ENCODE results near the gene SPATA1.

Gene SPATA1

GRCh38 chr1:84506002-84506728, at the start of gene SPATA1, which contains the start of gene GNG5:
Gene SPATA1 (plus strand): TSS chr1:84506386. CDS start chr1:84516360, 9,974 bp downstream.
Gene GNG5 (minus strand): TSS chr1:84506581. CDS start chr1:84506091, 490 bp downstream.
- Histone ChIP-seq H3K4me3 (peak within 1 kb of the TSS; percentile 58 to 91 (median 80)), H3K27ac (peak within 1 kb of the TSS; percentile 86 to 100 (median 98))

GRCh38 chr1:84462118-84462517, 44.1 kb upstream of the SPATA1 start:
- no peak overlapping the region for H3K27ac ChIP-seq
- no peak overlapping the region for H3K4me3 ChIP-seq

- no peak overlapping the region for H3K4me3 ChIP-seq
- no peak overlapping the region for H3K27ac ChIP-seq
Measured at GRCh38 chr1:84467298-84467697, 38.9 kb upstream of the SPATA1 start.

GRCh38 chr1:84476225-84476624, 30.0 kb upstream of the SPATA1 start:
- Histone ChIP-seq H3K4me3 (no peak overlapping the region), H3K27ac (no peak overlapping the region)

- H3K4me3 ChIP-seq: peak within 1 kb of the TSS; percentile 59 to 92 (median 70)
- peak within 1 kb of the TSS in 20 of 21 experiments; percentile 68 to 95 (median 87) for H3K27ac ChIP-seq
Measured at GRCh38 chr1:84478876-84479868, 27.0 kb upstream of the SPATA1 start, which contains the start of gene RPF1. Gene RPF1 (plus strand): TSS chr1:84479266. CDS start chr1:84479282, 16 bp downstream.

GRCh38 chr1:84479998-84480397, 26.2 kb upstream of the SPATA1 start:
- peak overlapping the region; percentile 59 to 92 (median 70) for H3K4me3 ChIP-seq
- H3K27ac ChIP-seq: peak overlapping the region in 13 of 21 experiments; percentile 82 to 94 (median 87)

GRCh38 chr1:84480650-84481049, 25.5 kb upstream of the SPATA1 start:
- Histone ChIP-seq H3K27ac (no peak overlapping the region), H3K4me3 (peak overlapping the region in 1 of 7 experiments; percentile 87)

GRCh38 chr1:84481317-84481716, 24.9 kb upstream of the SPATA1 start:
- Histone ChIP-seq H3K4me3 (no peak overlapping the region), H3K27ac (no peak overlapping the region)

GRCh38 chr1:84488107-84488506, 18.1 kb upstream of the SPATA1 start:
- Histone ChIP-seq H3K4me3 (no peak overlapping the region), H3K27ac (no peak overlapping the region)

- Histone ChIP-seq H3K27ac (no peak overlapping the region), H3K4me3 (no peak overlapping the region)
Measured at GRCh38 chr1:84489766-84490165, 16.4 kb upstream of the SPATA1 start.

GRCh38 chr1:84492726-84493125, 13.5 kb upstream of the SPATA1 start:
- H3K4me3 ChIP-seq: no peak overlapping the region
- H3K27ac ChIP-seq: no peak overlapping the region

- Histone ChIP-seq H3K27ac (no peak overlapping the region), H3K4me3 (no peak overlapping the region)
Measured at GRCh38 chr1:84493747-84494146, 12.4 kb upstream of the SPATA1 start.

- Histone ChIP-seq H3K27ac (no peak overlapping the region), H3K4me3 (no peak overlapping the region)
Measured at GRCh38 chr1:84496498-84496897, 9.7 kb upstream of the SPATA1 start.

GRCh38 chr1:84497631-84498275, 8.4 kb upstream of the SPATA1 start:
- Histone ChIP-seq H3K4me3 (no peak overlapping the region), H3K27ac (no peak overlapping the region)

- no peak overlapping the region for H3K4me3 ChIP-seq
Measured at GRCh38 chr1:84502927-84503326, 3.3 kb upstream of the SPATA1 start.

GRCh38 chr1:84504580-84505492, 1.4 kb upstream of the SPATA1 start:
- H3K27ac ChIP-seq: peak overlapping the region; percentile 86 to 100 (median 98)
- peak overlapping the region; percentile 58 to 91 (median 80) for H3K4me3 ChIP-seq

More at GRCh38 chr1:84502927-84503326, 3.3 kb upstream of the SPATA1 start:
- H3K27ac ChIP-seq: no peak overlapping the region

- Histone ChIP-seq H3K27ac (peak overlapping the region; percentile 86 to 100 (median 98)), H3K4me3 (peak overlapping the region; percentile 58 to 91 (median 80))
Measured at GRCh38 chr1:84505493-84506001, 639 bp upstream of the SPATA1 start.

- Histone ChIP-seq H3K27ac (peak overlapping the region in 20 of 21 experiments; percentile 92 to 100 (median 98)), H3K4me3 (peak overlapping the region; percentile 58 to 91 (median 80))
Measured at GRCh38 chr1:84506729-84507453, 705 bp downstream of the SPATA1 start.
